Uterus (tissue), 4 donors: ENCODE data around the gene CYB5R3. TPM values are rescaled to one million over a fixed set of nuclear protein-coding genes. Genes with fewer than 3 reads are reported as not detected.
"Not testable (repeated sequence)": the region's sequence is repeated elsewhere in the genome, so short reads cannot be mapped to it uniquely, and the experiment has no call there.

ENCODE experiments used
- DNase-seq, 2 donors: peaks; one replicate each; pipeline ENCODE4 v3.0.0-alpha.2; 2019 to 2020
- H3K27ac ChIP-seq, 2 donors: fragments of 200-600 bp; sonication (generic); 1 replicate in 1 of 2; 2 replicates in 1 of 2; pipeline ENCODE4 v1.5.1; 2016 to 2018
- H3K27me3 ChIP-seq, 2 donors: fragments of 200-600 bp; sonication (generic); one replicate each; pipeline ENCODE4 v1.5.1; 2018 to 2019; ENCODE audit warnings: control low read depth in 1 of 2
- H3K36me3 ChIP-seq, 2 donors: fragments of 200-600 bp; sonication (generic); one replicate each; pipeline ENCODE4 v1.5.1; 2019; ENCODE audit warnings: control low read depth in 1 of 2
- H3K4me1 ChIP-seq, 2 donors: fragments of 200-600 bp; sonication (generic); one replicate each; pipeline ENCODE4 v1.5.1; 2018 to 2019; ENCODE audit warnings: control low read depth in 1 of 2
- H3K4me3 ChIP-seq, 2 donors: fragments of 200-600 bp; sonication (generic); 1 replicate in 1 of 2; 2 replicates in 1 of 2; pipeline ENCODE4 v1.5.1; 2018 to 2019; ENCODE audit warnings: mild to moderate bottlenecking in 1 of 2
- H3K9me3 ChIP-seq, 2 donors: fragments of 200-600 bp; sonication (generic); one replicate each; pipeline ENCODE4 v1.5.1; 2019; ENCODE audit warnings: control low read depth in 1 of 2
- POLR2A ChIP-seq, 2 donors: fragments of 450-650 bp; IDR thresholded peaks; one replicate each; pipeline ENCODE4 v1.6.1; 2016; ENCODE audit warnings: antibody characterized with exemption in 2 of 2, mild to moderate bottlenecking in 1 of 2, moderate library complexity in 1 of 2
- intact Hi-C: fragments of 100-400 bp; cut with DNase I; formaldehyde crosslinking; loops from one replicate; pipeline ENCODE4 v1.15.1; 2023; ENCODE audit warnings: low total_unique reads
- small RNA-seq: library from RNA; depleted of rRNA; stranded (forward); fragments of <200 nt; gene quantifications from one replicate; pipeline ENCODE3, GENCODE V24; 2016
- total RNA-seq, 4 donors: library from RNA; depleted of rRNA in 3 of 4; stranded (reverse); fragments of >200 nt in 3 of 4; gene quantifications; one replicate each; pipeline versions ENCODE4 v1.1.0 to v1.2.4, GENCODE V29; 2014 to 2023
- TF ChIP-seq, protein P1 (sequence below), 4 experiments: fragments of 200-600 bp in 2 of 4; fragments of 450-650 bp in 2 of 4; sonication (generic) in 2 of 4; IDR thresholded peaks; one replicate each; pipeline ENCODE4 v1.5.1; 2016 to 2019; ENCODE audit warnings: antibody characterized with exemption in 4 of 4, mild to moderate bottlenecking in 2 of 4, moderate library complexity in 1 of 4
- donor health status: DM: yes; HTN: yes; CAD: no.

CYB5R3 gene
- total RNA-seq, 4 donors from 2014 or later = 34.0 to 225 (median 51.7) TPM

DNA sequence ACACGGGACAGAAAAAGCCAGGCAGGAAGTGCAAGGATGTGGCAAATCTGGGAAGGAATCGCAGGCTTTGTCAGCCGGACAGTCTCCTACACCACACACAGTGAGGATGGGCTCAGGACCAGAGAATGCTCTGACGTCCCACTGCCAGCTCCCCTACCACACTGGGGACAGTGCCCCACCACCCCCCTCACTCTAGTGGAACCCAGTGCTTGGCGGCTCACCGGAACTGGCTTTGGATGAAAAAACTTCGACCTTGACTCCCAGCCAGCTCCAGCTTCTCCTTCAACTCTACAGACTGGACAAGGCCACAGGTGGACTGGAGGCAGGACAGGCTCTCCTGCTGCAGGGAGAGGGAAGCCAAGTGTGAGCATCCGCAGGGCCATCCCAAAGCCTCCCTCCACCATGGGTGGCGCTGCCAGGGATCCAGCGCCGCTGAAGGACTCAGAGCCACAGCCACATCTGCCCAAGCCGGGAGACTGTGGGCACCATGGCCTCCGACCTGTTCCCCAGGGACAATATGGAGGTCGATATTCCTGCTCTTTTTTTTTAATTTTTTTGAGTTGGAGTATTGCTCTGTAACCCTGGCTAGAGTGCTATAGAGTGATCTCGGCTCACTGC lies 71.5 kb downstream of the CYB5R3 start:
- no peak overlapping the region for H3K4me3 ChIP-seq
- H3K27ac ChIP-seq = no peak overlapping the region
- H3K36me3 ChIP-seq = no peaks in the 10 kb centered on the region
- intact Hi-C loops = no loop called here
- DNase-seq = no peak
- no peak for TF ChIP-seq POLR2A (IDR thresholded peaks at IDR 0.05)
- TF ChIP-seq, protein P1, sequence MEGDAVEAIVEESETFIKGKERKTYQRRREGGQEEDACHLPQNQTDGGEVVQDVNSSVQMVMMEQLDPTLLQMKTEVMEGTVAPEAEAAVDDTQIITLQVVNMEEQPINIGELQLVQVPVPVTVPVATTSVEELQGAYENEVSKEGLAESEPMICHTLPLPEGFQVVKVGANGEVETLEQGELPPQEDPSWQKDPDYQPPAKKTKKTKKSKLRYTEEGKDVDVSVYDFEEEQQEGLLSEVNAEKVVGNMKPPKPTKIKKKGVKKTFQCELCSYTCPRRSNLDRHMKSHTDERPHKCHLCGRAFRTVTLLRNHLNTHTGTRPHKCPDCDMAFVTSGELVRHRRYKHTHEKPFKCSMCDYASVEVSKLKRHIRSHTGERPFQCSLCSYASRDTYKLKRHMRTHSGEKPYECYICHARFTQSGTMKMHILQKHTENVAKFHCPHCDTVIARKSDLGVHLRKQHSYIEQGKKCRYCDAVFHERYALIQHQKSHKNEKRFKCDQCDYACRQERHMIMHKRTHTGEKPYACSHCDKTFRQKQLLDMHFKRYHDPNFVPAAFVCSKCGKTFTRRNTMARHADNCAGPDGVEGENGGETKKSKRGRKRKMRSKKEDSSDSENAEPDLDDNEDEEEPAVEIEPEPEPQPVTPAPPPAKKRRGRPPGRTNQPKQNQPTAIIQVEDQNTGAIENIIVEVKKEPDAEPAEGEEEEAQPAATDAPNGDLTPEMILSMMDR (IDR thresholded peaks at IDR 0.05) = no peak
- H3K27me3 ChIP-seq = no peaks in the 10 kb centered on the region
- no peaks in the 10 kb centered on the region for H3K4me1 ChIP-seq
- no peaks in the 10 kb centered on the region for H3K9me3 ChIP-seq

DNA sequence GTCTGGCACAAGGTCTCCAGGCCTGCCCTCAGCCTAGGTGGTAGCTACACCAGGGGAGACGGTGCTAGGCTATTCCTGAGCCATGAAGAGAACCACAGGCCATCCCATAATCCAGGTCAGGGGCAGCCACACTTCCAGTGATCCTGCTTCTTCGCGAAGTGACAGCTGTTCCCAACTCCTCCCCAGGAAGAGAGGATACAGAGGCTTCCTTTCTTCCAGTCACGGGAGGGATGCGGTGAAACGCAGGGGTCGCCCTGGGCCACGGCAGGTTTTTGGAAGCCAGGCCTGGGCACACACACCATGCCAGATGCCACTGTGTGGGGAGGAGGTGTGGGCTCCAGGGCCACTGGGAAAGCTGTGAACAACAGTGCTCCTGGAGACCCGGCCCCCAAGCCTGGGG lies 72.1 kb downstream of the CYB5R3 start:
- H3K27ac ChIP-seq, H3K27me3 ChIP-seq, DNase-seq, intact Hi-C loops, H3K4me1 ChIP-seq, H3K9me3 ChIP-seq, H3K4me3 ChIP-seq, H3K36me3 ChIP-seq: not testable (repeated sequence)

DNA sequence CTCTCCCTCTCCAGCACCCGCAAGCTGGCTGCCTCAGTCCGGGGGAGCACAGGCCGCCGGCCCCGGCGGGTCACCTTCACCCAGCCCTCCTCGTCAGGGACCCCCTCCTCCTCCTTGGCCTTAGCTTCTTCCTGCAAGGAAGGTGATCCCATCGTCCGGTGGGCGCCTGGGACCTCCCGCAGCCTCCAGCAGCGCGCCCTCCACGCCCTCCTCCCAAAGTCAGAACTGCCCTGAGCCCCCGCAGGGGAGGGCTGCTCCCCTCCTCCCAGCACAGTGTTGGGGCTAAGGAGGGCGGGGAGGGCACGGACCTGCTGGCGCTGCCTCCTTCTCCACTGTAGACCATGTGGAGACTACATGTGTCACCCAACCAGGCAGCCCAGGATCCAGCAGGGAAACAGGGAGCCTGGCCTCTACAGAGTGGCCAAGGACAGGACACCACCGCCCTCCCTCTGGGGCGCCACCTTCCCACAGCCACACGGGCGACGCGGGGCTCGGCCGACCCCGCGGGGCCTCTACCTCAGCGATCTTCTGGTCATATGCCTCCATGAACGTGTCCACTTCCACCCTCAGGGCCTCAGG lies 73.1 kb downstream of the CYB5R3 start:
- H3K4me1 ChIP-seq, H3K36me3 ChIP-seq, H3K27ac ChIP-seq, H3K4me3 ChIP-seq, H3K27me3 ChIP-seq, H3K9me3 ChIP-seq, DNase-seq, intact Hi-C loops: not testable (repeated sequence)

DNA sequence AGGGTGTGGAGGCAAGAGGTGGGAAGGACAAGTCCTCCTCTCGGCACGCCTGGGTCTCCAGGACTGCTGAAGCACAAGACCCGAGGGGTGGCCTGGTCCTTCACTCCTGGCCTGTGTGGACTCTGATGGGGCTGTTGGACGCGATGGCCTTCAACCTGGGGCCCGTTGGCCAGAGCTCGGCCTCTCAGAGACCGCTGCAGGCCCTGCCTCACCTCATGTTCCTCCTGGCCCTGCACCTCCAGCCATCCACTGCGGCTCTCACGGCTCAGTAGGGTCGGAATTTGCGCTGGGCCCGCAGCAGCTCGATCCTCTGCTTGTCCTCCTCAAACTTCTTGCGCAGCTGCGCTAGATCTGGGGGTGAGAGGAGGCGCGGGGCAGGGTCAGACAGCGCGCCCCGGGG lies 74.7 kb downstream of the CYB5R3 start:
- DNase-seq, H3K27me3 ChIP-seq, H3K4me3 ChIP-seq, H3K4me1 ChIP-seq, H3K27ac ChIP-seq, H3K9me3 ChIP-seq, intact Hi-C loops, H3K36me3 ChIP-seq: not testable (repeated sequence)

DNA sequence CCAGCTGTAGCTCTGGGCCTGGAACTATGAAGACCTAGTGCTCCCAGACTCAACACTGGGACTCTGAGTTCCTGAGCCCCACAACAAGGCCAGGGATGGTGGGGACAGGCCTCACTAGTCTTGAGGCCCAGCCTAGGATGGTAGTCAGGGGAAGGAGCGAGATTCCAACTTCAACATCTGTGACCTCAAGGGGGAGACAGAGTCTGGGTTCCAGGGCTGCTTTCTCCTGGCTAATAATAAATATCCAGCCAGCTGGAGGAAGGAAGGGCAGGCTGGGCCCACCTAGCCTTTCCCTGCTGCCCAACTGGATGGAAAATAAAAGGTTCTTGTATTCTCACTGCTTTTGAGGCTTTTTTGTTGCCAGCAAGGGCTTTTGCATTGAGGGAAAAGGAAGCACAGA lies 75.1 kb downstream of the CYB5R3 start:
- H3K27me3 ChIP-seq, DNase-seq, H3K4me3 ChIP-seq, H3K36me3 ChIP-seq, H3K27ac ChIP-seq, intact Hi-C loops, H3K4me1 ChIP-seq, H3K9me3 ChIP-seq: not testable (repeated sequence)

DNA sequence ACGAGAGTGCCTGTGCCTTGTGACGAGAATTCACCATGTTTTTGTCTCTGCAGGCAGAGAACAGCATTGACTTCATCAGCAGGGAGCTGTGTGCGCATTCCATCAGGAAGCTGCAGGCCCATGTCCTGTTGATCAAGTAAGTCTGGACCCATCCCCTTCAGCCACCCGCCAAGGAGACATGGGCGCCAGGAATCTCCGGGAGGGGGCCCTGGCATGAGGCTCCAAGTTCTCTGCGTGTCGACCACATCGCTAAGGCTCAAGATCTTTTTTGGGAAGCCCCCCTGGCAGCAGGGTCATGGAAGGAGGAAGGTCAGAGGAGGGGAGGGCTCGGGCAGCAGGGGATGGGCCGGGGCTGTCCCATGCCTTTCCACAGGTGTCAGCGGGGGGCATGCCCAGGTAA lies 78.1 kb downstream of the CYB5R3 start:
- H3K27me3 ChIP-seq, H3K4me1 ChIP-seq, H3K4me3 ChIP-seq, H3K27ac ChIP-seq, H3K9me3 ChIP-seq, intact Hi-C loops, DNase-seq, H3K36me3 ChIP-seq: not testable (repeated sequence)

DNA sequence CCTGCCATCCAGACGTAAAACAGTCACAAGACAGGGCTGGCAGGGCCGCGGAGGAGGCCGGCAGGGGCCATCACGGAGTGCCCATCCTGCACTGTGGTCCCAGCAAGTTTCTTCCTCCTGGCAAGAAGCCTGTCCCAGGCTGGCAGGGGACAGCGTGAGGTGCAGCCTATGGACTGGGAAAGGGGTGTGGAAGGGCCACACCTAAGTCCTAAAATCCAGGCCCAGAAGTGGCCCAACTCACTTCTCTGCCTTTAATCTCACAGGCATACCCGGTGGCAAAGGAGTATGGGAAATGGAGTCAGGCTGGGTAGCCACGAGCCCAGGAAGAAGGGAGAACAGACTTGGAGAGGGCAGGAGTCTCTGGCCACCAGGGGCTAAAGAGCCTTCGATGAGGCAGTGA lies 78.6 kb downstream of the CYB5R3 start:
- H3K36me3 ChIP-seq, intact Hi-C loops: not testable (repeated sequence)

DNA sequence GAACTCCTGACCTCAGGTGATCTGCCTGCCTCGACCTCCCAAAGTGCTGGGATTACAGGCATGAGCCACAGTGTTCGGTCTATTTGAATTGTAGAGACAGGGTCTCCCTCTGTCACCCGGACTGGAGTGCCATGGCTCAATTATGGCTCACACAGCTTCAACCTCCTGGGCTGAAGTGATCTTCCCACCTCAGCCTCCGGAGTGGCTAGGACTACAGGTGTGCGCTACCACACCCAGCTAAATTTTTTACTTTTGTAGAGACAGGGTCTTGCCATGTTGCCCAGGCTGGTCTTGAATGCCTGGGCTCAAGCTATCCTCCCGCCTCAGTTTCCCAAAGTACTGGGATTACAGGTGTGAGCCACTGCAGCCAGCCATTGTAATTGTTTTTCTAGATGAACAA lies 81.2 kb downstream of the CYB5R3 start:
- H3K27me3 ChIP-seq, DNase-seq, H3K36me3 ChIP-seq: not testable (repeated sequence)

More for the DNA sequence above, 78.6 kb downstream of the CYB5R3 start:
- not testable (repeated sequence) for DNase-seq, H3K27me3 ChIP-seq, H3K27ac ChIP-seq, H3K4me3 ChIP-seq, H3K9me3 ChIP-seq, H3K4me1 ChIP-seq

More for the DNA sequence above, 81.2 kb downstream of the CYB5R3 start:
- H3K27ac ChIP-seq, H3K4me1 ChIP-seq, intact Hi-C loops, H3K9me3 ChIP-seq, H3K4me3 ChIP-seq: not testable (repeated sequence)

Small RNAs within 50 kb of the gene (small RNA-seq; reads per million reads assigned to genes)
- not detected for gene RNU6-513P

Other genes with a start within 250 kb of the CYB5R3 start
- gene NFAM1, start 217.0 kb downstream of the CYB5R3 start, total RNA-seq = 1 to 10 TPM in 1 of 4 donors, under 1 TPM in 2, not detected in 1; 0.26 to 1.1 (median 0.64) TPM
- 10 to 100 TPM in 3 of 4 donors, 1 to 10 TPM in 1; 9.7 to 38.6 (median 28.6) TPM for gene RRP7A, start 129.6 kb downstream of the CYB5R3 start, total RNA-seq
- 1 to 10 TPM; 3.6 to 9.9 (median 6.7) TPM for gene SERHL2, start 95.4 kb downstream of the CYB5R3 start, total RNA-seq
- gene POLDIP3, start 34.5 kb downstream of the CYB5R3 start, total RNA-seq = 10 to 100 TPM; 25.9 to 73.3 (median 39.2) TPM
- gene ATP5MGL, start 8.8 kb downstream of the CYB5R3 start, total RNA-seq = under 1 TPM in 1 of 4 donors, not detected in 3; 0.79 TPM
- 10 to 100 TPM in 3 of 4 donors, 1 to 10 TPM in 1; 4.4 to 100.0 (median 19.6) TPM for gene A4GALT, start 71.5 kb upstream of the CYB5R3 start, total RNA-seq
- gene ARFGAP3, start 207.9 kb upstream of the CYB5R3 start, total RNA-seq = 10 to 100 TPM; 38.4 to 86.9 (median 47.5) TPM